HepG2 (cell line): Measurements from ENCODE around the gene PPA1. TPM values are rescaled to one million over a fixed set of nuclear protein-coding genes. Genes with fewer than 3 reads are reported as not detected.

ENCODE experiments used
- AHDC1 ChIP-seq: sonication (generic); formaldehyde crosslinking; IDR thresholded peaks from 2 replicates; pipeline ENCODE4 v1.5.1; 2020; ENCODE audit warnings: mild to moderate bottlenecking, missing genetic modification reagents, borderline replicate concordance
- DPF2 ChIP-seq: sonication (generic); formaldehyde crosslinking; IDR thresholded peaks from 2 replicates; pipeline ENCODE4 v1.4.0; 2020; ENCODE audit warnings: mild to moderate bottlenecking, low read depth, missing genetic modification reagents, borderline replicate concordance
- GABPB1 ChIP-seq: IDR thresholded peaks from 2 replicates; pipeline ENCODE4 v1.6.1; 2016; ENCODE audit warnings: mild to moderate bottlenecking, missing genetic modification reagents, moderate library complexity, missing compliant biosample characterization
- GTF2F1 ChIP-seq: fragments of 150-350 bp; IDR thresholded peaks from 2 replicates; pipeline ENCODE4 v1.6.1; 2014; ENCODE audit warnings: low read length
- HBP1 ChIP-seq: IDR thresholded peaks from 2 replicates; pipeline ENCODE4 v1.6.1; 2016; ENCODE audit warnings: low read depth, control low read depth
- HNF4A ChIP-seq: sonication (generic); formaldehyde crosslinking; IDR thresholded peaks from 2 replicates; pipeline ENCODE4 v1.4.0; 2020; ENCODE audit warnings: missing genetic modification reagents
- KMT2A ChIP-seq: sonication (generic); formaldehyde crosslinking; IDR thresholded peaks from 2 replicates; pipeline ENCODE4 v1.4.0; 2020; ENCODE audit warnings: missing genetic modification reagents
- PHF20 ChIP-seq: sonication (generic); formaldehyde crosslinking; IDR thresholded peaks from 2 replicates; pipeline ENCODE4 v1.5.0; 2020; ENCODE audit warnings: mild to moderate bottlenecking, missing genetic modification reagents
- PHF21A ChIP-seq: sonication (generic); formaldehyde crosslinking; IDR thresholded peaks from 2 replicates; pipeline ENCODE4 v1.5.0; 2020; ENCODE audit warnings: mild to moderate bottlenecking, missing genetic modification reagents
- POLR2AphosphoS5 ChIP-seq: IDR thresholded peaks from 2 replicates; pipeline ENCODE4 v1.6.1; 2012; ENCODE audit warnings: low read depth, low read length
- SNAPC4 ChIP-seq: sonication (generic); formaldehyde crosslinking; IDR thresholded peaks from 2 replicates; pipeline ENCODE4 v1.4.0; 2020; ENCODE audit warnings: mild to moderate bottlenecking, missing genetic modification reagents
- TFAP4 ChIP-seq: sonication (generic); IDR thresholded peaks from 2 replicates; pipeline ENCODE4 v1.6.1; 2016; ENCODE audit warnings: low read depth, borderline replicate concordance
- TRIM22 ChIP-seq: fragments of 450-650 bp; IDR thresholded peaks from 2 replicates; pipeline ENCODE4 v1.6.1; 2017
- ZMYM4 ChIP-seq: sonication (generic); formaldehyde crosslinking; IDR thresholded peaks from 2 replicates; pipeline ENCODE4 v1.8.1; 2023; ENCODE audit warnings: mild to moderate bottlenecking, missing genetic modification reagents
- polyA plus RNA-seq, 8 experiments: library from polyadenylated mRNA; depleted of rRNA in 3 of 8; stranded (reverse) in 7 of 8; unstranded in 1 of 8; fragments of >200 nt; fragmentation: Illumina TruSeq in 4 of 8; extraction: Trizol in 4 of 8; gene quantifications; 2 replicates each; pipeline versions ENCODE4 v1.2.1 to v1.2.3, GENCODE V29; 2011 to 2016; ENCODE audit warnings: low read depth in 4 of 8, missing spikeins in 1 of 8, mixed read lengths in 1 of 8; ENCODE audit not compliant: insufficient read depth in 1 of 8
- total RNA-seq, 5 experiments: library from RNA; depleted of rRNA; stranded (reverse); fragments of >200 nt; fragmentation: Illumina TruSeq; extraction: Trizol; gene quantifications; 2 replicates each; pipeline ENCODE4 v1.2.3, GENCODE V29; 2016; ENCODE audit warnings: low read depth in 1 of 5

Gene PPA1
- total and polyA plus RNA-seq, 2 of the 13 experiments (the other 11 are each of a cell fraction or from before 2014, with no cell fraction given): 136 to 250 TPM

GRCh38 chr10:70174058-70174741 lies 59.0 kb downstream of the PPA1 start (continued):
- TF ChIP-seq AHDC1 (CRISPR knock-in tag): peak; percentile 51; the same call in 1 of the 2 replicates
- peak; percentile 86 for TF ChIP-seq GABPB1 (CRISPR knock-in tag)
- 0 out of 2 replicates have a peak, but pooled peaks have one; percentile 33 for TF ChIP-seq KMT2A
- TF ChIP-seq PHF21A: 0 out of 2 replicates have a peak, but pooled peaks have one; percentile 17
- TF ChIP-seq HNF4A (CRISPR knock-in tag): peak; percentile 46
- 0 out of 2 replicates have a peak, but pooled peaks have one; percentile 8 for TF ChIP-seq TFAP4
- TF ChIP-seq DPF2: 0 out of 2 replicates have a peak, but pooled peaks have one; percentile 28
- TF ChIP-seq SNAPC4 (CRISPR knock-in tag): no peak
- TF ChIP-seq ZMYM4 (CRISPR knock-in tag): peak; percentile 62; the same call in 1 of the 2 replicates
- no peak for TF ChIP-seq TRIM22
- TF ChIP-seq POLR2AphosphoS5: peak; percentile 87
- 0 out of 2 replicates have a peak, but pooled peaks have one; percentile 67 for TF ChIP-seq HBP1 (CRISPR knock-in tag)
- TF ChIP-seq GTF2F1: no peak
- peak; percentile 83 for TF ChIP-seq PHF20 (CRISPR knock-in tag)
